ENCODE results near the gene TTYH3. TPM values are rescaled to one million over a fixed set of nuclear protein-coding genes. Genes with fewer than 3 reads are reported as not detected.

Gene TTYH3
- polyA plus RNA-seq, 1 experiment: 55.7 TPM

DNA sequence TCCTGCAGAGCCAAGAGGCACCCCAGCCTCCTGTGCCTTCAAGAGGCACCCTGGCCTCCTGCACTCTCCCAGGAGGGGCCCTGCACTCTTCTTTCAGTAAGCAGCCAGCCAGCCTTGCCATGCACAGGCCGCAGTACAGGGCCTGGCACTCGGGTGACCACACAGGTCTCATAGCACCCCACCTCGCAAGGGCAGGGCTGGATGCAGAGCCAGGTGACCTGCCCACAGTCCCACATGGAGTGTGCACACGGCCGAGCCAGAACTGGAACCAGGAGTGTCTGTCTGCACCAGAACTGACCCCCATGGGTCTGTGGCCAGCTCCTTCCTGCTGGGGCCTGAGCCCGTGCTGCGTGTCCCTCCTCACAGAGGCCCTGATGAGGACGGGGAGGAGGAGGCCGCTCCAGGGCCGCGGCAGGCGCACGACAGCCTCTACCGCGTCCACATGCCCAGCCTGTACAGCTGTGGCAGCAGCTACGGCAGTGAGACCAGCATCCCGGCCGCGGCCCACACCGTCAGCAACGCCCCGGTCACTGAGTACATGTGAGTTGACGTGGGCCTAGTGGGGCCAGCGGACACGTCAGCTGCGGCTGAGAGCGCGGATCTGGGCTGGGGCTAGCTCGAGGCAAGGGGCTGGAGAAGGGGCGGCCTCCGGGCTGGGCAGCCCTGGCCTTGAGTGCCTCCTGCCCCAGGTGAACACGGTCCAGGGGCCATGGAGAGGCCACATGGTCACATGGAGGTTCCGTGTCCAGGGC is 26.3 kb downstream of the TTYH3 start:
- POLR2A ChIA-PET: no interaction called here
- peaks cover 41% of the 10 kb centered on the region for H3K36me3 ChIP-seq (ENCODE audit: control insufficient read depth, insufficient read depth, low read length)
- CTCF ChIA-PET: interaction anchor here (1.4 to 1.8 kb wide), 2 partner anchors 13 kb away, joined by 4 to 10 read pairs; no protein-coding TSS in a partner anchor

DNA sequence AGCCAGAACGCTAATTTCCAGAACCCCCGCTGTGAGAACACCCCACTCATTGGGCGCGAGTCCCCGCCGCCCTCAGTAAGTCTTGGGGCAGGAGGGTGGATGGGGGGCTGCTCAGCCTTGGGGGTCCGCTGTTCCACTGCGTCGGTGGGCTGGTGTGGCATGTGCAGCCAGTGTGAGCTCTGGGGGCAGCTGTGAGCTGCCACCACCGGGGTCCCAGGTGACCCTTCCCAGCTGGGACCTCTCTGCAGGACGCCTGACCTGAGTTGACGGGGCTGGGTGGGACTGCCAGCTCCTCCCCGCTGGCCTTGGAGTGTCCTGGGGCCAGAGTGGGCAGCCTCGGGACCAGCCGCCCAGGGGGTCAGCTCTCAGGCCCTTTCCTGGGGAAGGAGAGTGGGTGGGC is 27.2 kb downstream of the TTYH3 start:
- Histone ChIP-seq H3K36me3 (ENCODE audit: control insufficient read depth, insufficient read depth, low read length) (peaks cover 42% of the 10 kb centered on the region), H3K27me3 (ENCODE audit: control insufficient read depth, insufficient read depth, low read length) (no peaks in the 10 kb centered on the region), H3K4me3 (ENCODE audit: low read depth, low read length) (no peak overlapping the region)
- DNase-seq (ENCODE audit: low read depth): no peak
- ChIA-PET POLR2A (no interaction called here), CTCF (interaction anchor here (1.0 to 1.8 kb wide), 3 partner anchors 11 to 22 kb away, joined by 3 to 10 read pairs (median 3); no protein-coding TSS in a partner anchor)
- TF ChIP-seq, protein P1, sequence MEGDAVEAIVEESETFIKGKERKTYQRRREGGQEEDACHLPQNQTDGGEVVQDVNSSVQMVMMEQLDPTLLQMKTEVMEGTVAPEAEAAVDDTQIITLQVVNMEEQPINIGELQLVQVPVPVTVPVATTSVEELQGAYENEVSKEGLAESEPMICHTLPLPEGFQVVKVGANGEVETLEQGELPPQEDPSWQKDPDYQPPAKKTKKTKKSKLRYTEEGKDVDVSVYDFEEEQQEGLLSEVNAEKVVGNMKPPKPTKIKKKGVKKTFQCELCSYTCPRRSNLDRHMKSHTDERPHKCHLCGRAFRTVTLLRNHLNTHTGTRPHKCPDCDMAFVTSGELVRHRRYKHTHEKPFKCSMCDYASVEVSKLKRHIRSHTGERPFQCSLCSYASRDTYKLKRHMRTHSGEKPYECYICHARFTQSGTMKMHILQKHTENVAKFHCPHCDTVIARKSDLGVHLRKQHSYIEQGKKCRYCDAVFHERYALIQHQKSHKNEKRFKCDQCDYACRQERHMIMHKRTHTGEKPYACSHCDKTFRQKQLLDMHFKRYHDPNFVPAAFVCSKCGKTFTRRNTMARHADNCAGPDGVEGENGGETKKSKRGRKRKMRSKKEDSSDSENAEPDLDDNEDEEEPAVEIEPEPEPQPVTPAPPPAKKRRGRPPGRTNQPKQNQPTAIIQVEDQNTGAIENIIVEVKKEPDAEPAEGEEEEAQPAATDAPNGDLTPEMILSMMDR (IDR thresholded peaks at IDR 0.05; ENCODE audit: insufficient read depth, low read depth, low read length): no peak

More for the DNA sequence above, 26.3 kb downstream of the TTYH3 start:
- DNase-seq (ENCODE audit: low read depth): no peak
- H3K27me3 ChIP-seq (ENCODE audit: control insufficient read depth, insufficient read depth, low read length): no peaks in the 10 kb centered on the region
- TF ChIP-seq, protein P1 (IDR thresholded peaks at IDR 0.05; ENCODE audit: insufficient read depth, low read depth, low read length): no peak
- H3K4me3 ChIP-seq (ENCODE audit: low read depth, low read length): no peak overlapping the region

DNA sequence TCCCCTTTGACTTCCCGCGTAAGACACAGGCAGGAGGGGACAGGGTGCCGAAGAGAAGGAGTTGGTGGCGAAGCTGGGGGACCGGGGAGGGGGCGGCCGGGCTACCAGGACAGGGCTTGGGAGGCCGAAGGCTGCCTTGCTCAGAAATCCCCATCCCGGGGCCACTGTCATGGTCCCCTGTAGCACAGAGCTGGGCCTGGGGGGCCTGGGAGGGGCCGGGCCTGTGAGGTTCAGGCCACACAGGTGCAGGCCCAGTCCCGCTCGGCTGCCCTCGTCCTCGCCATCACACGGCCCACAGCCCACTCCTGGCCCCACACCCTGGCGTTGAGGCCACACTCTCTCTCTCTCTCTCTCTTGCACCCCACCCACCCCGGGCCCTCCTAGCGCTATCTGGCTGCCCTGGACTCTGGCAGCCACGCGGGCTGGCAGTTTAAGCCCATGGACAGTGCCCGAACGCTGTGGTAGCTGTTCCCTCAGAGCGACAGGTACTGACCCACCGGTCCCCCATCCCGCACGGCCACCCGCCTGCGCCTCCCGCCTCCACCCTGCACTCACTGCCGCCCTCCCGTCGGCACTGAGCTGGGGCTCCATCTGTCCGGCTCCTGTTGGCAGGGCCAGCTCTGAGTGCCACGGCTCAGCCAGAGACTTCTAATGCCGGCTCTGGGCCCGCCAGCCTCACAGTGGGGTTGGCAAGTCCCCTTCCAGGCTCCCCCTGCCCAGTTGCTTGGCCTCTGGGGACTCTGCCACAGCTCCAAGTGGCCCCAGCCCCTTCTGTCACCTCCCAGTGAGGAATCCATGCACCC is 28.0 kb downstream of the TTYH3 start:
- DNase-seq (ENCODE audit: low read depth): no peak
- no peaks in the 10 kb centered on the region for H3K27me3 ChIP-seq (ENCODE audit: control insufficient read depth, insufficient read depth, low read length)
- POLR2A ChIA-PET: no interaction called here
- H3K4me3 ChIP-seq (ENCODE audit: low read depth, low read length): no peak overlapping the region
- peaks cover 42% of the 10 kb centered on the region for H3K36me3 ChIP-seq (ENCODE audit: control insufficient read depth, insufficient read depth, low read length)
- CTCF ChIA-PET: interaction anchor here (0.9 to 1.8 kb wide), 4 partner anchors 9 to 21 kb away, joined by 3 to 10 read pairs (median 3); no protein-coding TSS in a partner anchor
- TF ChIP-seq, protein P1 (IDR thresholded peaks at IDR 0.05; ENCODE audit: insufficient read depth, low read depth, low read length): no peak

DNA sequence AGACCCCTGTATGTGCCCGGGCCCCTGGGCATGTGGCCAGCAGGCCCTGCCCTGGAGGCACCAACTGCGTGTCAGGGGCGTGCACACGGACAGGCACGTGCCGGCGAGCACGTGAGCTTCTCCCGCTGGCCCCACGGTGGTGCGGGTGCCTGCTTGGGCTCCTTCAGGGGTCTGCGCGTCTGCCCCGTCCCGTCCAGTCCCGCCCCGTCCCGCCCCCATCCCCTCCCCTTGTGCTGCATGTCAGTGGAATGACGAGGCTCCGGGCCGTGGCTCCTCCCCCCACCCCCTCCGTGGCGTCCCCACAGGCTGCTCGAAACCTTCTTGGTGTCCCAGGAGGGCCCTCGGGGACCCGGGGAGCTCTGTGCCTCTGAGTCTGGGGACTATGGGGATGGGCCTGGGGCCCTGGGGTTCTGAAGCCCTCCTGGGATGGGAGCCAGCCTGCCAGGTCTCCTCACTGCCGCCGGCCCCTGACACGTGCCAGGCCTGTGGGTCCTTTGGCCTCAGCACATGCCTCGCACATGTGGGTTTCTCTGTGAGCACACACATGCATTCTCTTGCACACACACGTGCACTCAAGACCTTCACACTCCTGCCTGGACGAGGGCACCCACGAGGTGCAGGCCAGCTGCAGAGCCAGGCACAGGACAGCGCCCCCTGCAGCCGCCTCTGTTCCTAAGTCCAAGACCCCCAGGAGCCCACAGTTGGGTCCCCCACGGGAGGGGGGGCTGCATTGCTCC is 28.7 kb downstream of the TTYH3 start:
- ChIA-PET CTCF (interaction anchor here (0.9 to 1.8 kb wide), 2 partner anchors 9 to 10 kb away, joined by 3 to 10 read pairs; no protein-coding TSS in a partner anchor), POLR2A (no interaction called here)
- Histone ChIP-seq H3K36me3 (ENCODE audit: control insufficient read depth, insufficient read depth, low read length) (peaks cover 40% of the 10 kb centered on the region), H3K27me3 (ENCODE audit: control insufficient read depth, insufficient read depth, low read length) (no peaks in the 10 kb centered on the region), H3K4me3 (ENCODE audit: low read depth, low read length) (no peak overlapping the region)
- no peak for DNase-seq (ENCODE audit: low read depth)
- TF ChIP-seq, protein P1 (IDR thresholded peaks at IDR 0.05; ENCODE audit: insufficient read depth, low read depth, low read length): peak; percentile 48
